Thyroid gland (tissue), 4 donors: ENCODE data around the gene SIPA1L3. TPM values are rescaled to one million over a fixed set of nuclear protein-coding genes. Genes with fewer than 3 reads are reported as not detected.

Experiments
- DNase-seq, 2 donors: peaks; one replicate each; pipeline ENCODE4 v3.0.0-alpha.2; 2019
- H3K27ac ChIP-seq, 3 donors: fragments of 200-600 bp; sonication (generic); 1 replicate in 2 of 3; 2 replicates in 1 of 3; pipeline ENCODE4 v1.5.1; 2016 to 2019; ENCODE audit warnings: mild to moderate bottlenecking in 1 of 3, moderate library complexity in 1 of 3
- H3K27me3 ChIP-seq: fragments of 200-600 bp; sonication (generic); one replicate; pipeline ENCODE4 v1.5.1; 2019
- H3K36me3 ChIP-seq, 2 donors: fragments of 200-600 bp; sonication (generic); one replicate each; pipeline ENCODE4 v1.5.1; 2016 to 2019
- H3K4me1 ChIP-seq, 2 donors: fragments of 200-600 bp; sonication (generic); one replicate each; pipeline ENCODE4 v1.5.1; 2017 to 2019
- H3K4me3 ChIP-seq, 3 donors: fragments of 200-600 bp; sonication (generic); replicated peaks in 1 of 3; 1 replicate in 2 of 3; 2 replicates in 1 of 3; pipeline ENCODE4 v1.5.1; 2016; ENCODE audit warnings: mild to moderate bottlenecking in 1 of 3
- H3K9me3 ChIP-seq: fragments of 200-600 bp; sonication (generic); one replicate; pipeline ENCODE4 v1.5.1; 2017
- CTCF ChIP-seq, 6 experiments: fragments of 200-600 bp in 3 of 6; fragments of 450-650 bp in 3 of 6; sonication (generic) in 3 of 6; IDR thresholded peaks; one replicate each; pipeline ENCODE4 v1.5.1; 2016 to 2019; ENCODE audit warnings: antibody characterized with exemption in 6 of 6, mild to moderate bottlenecking in 2 of 6, inconsistent platforms in 1 of 6, moderate library complexity in 1 of 6
- POLR2A ChIP-seq, 2 donors: fragments of 450-650 bp; IDR thresholded peaks; one replicate each; pipeline ENCODE4 v1.6.1; 2017; ENCODE audit warnings: antibody characterized with exemption in 2 of 2, mild to moderate bottlenecking in 2 of 2, moderate library complexity in 1 of 2
- WGBS, 2 donors: methylation state at CpG; one replicate each; pipeline ENCODE4 v1.1.5; 2017; 5-methylcytosine and 5-hydroxymethylcytosine counted together
- intact Hi-C: fragments of 100-400 bp; cut with DNase I; formaldehyde crosslinking; loops from one replicate; pipeline ENCODE4 v1.15.1; 2023
- total RNA-seq, 4 donors: library from RNA; depleted of rRNA; stranded (reverse); fragments of >200 nt; gene quantifications; one replicate each; pipeline ENCODE4 v1.2.3, GENCODE V29; 2016

Gene SIPA1L3
- total RNA-seq, 4 donors from 2014 or later: 39.4 to 130 (median 116) TPM

- Histone ChIP-seq H3K27me3 (no peaks in the 10 kb centered on the region), H3K36me3 (peaks cover 15 to 20% of the 10 kb centered on the region in 2 donors), H3K27ac (no peak overlapping the region), H3K4me3 (no peak overlapping the region), H3K9me3 (no peaks in the 10 kb centered on the region), H3K4me1 (no peaks in the 10 kb centered on the region)
- intact Hi-C loops: no loop called here
- 81 to 94% methylated on average over 16 to 23 of the region's 29 CpGs for WGBS, 2 donors
- TF ChIP-seq CTCF (IDR thresholded peaks at IDR 0.05) (no peak), POLR2A (IDR thresholded peaks at IDR 0.05) (no peak)
- DNase-seq: no peak
Observed at GRCh38 chr19:38193445-38193844, 286.4 kb downstream of the SIPA1L3 start.

- Histone ChIP-seq H3K4me3 (no peak overlapping the region), H3K4me1 (no peaks in the 10 kb centered on the region), H3K27me3 (no peaks in the 10 kb centered on the region), H3K27ac (no peak overlapping the region), H3K9me3 (no peaks in the 10 kb centered on the region), H3K36me3 (peaks cover 18 to 28% of the 10 kb centered on the region in 2 donors)
- WGBS, 2 donors: 91 to 93% methylated on average over 9 to 13 of the region's 13 CpGs
- no peak for TF ChIP-seq CTCF (IDR thresholded peaks at IDR 0.05)
- intact Hi-C loops: no loop called here
- DNase-seq: no peak
Observed at GRCh38 chr19:38194061-38194701, 287.2 kb downstream of the SIPA1L3 start.

GRCh38 chr19:38195237-38195636, 288.2 kb downstream of the SIPA1L3 start:
- Histone ChIP-seq H3K4me1 (no peaks in the 10 kb centered on the region), H3K27ac (no peak overlapping the region), H3K4me3 (no peak overlapping the region), H3K9me3 (no peaks in the 10 kb centered on the region), H3K27me3 (no peaks in the 10 kb centered on the region), H3K36me3 (peaks cover 18 to 32% of the 10 kb centered on the region in 2 donors)
- no peak for TF ChIP-seq CTCF (IDR thresholded peaks at IDR 0.05)
- no peak for TF ChIP-seq POLR2A (IDR thresholded peaks at IDR 0.05)
- WGBS, 2 donors: 91% methylated on average over 10 of the region's 10 CpGs
- intact Hi-C loops: no loop called here
- DNase-seq: no peak

GRCh38 chr19:38196245-38196837, 289.3 kb downstream of the SIPA1L3 start:
- no peaks in the 10 kb centered on the region for H3K4me1 ChIP-seq
- no peak overlapping the region for H3K4me3 ChIP-seq
- no peak overlapping the region for H3K27ac ChIP-seq
- TF ChIP-seq POLR2A (IDR thresholded peaks at IDR 0.05) (no peak), CTCF (IDR thresholded peaks at IDR 0.05) (no peak)
- H3K9me3 ChIP-seq: no peaks in the 10 kb centered on the region
- 92% methylated on average over 13 of the region's 13 CpGs for WGBS, 2 donors
- H3K36me3 ChIP-seq: peaks cover 18 to 43% of the 10 kb centered on the region in 2 donors
- intact Hi-C loops: no loop called here
- DNase-seq: no peak
- H3K27me3 ChIP-seq: no peaks in the 10 kb centered on the region

- intact Hi-C loops: no loop called here
- H3K4me1 ChIP-seq: no peaks in the 10 kb centered on the region
- DNase-seq: no peak
- H3K27ac ChIP-seq: no peak overlapping the region
- no peak for TF ChIP-seq POLR2A (IDR thresholded peaks at IDR 0.05)
- TF ChIP-seq CTCF (IDR thresholded peaks at IDR 0.05): no peak
- H3K27me3 ChIP-seq: no peaks in the 10 kb centered on the region
- peaks cover 23 to 45% of the 10 kb centered on the region in 2 donors for H3K36me3 ChIP-seq
- WGBS, 2 donors: 92% methylated on average over 20 to 21 of the region's 23 CpGs
- H3K4me3 ChIP-seq: no peak overlapping the region
- H3K9me3 ChIP-seq: no peaks in the 10 kb centered on the region
Observed at GRCh38 chr19:38196948-38197656, 290.1 kb downstream of the SIPA1L3 start.
